DMS79 treated with DMSO at 0.1 percent for 48 hours (cell line): ENCODE results near the gene RGS1.

Source experiments
- DNase-seq: peaks from one replicate; lab custom pipeline; 2025; lab: John Stamatoyannopoulos, UW

The RGS1 gene

DNA sequence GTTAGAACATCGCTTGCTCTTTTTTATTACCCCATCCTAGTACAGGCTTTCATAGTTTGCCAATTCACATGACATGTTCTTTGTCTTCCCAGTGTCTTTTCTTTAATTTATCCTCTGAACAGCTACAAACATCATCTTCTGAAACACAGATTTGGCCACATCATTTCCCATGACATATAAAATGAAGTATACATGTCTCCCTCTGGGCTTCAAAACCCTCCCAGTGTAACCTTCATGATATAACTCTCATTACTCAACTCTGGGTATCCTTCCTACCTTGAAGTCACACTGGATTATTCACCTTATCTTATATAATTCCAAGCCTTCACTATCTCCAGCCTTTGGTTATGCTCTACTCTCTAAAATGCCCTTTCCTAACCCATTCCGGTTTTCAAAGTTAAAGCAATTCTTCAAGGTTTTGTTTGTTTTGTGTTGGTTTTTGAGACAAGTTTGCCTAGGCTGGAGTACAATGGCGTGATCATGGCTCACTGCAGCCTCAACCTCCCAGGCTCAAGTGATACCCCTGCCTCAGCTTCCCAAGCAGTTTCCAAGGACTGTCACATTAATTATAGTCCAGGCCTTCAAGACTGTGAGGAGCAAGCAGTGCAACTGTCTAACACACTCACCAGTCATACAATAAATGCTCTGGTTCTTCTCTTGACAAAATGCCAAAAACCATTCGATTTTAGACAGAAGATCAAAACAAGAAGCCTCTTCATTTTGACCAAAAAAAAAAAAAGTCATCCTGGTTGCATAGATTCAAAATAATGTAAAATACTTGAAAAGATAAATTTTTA is 5.8 kb downstream of the RGS1 start:
- no peak for DNase-seq

DNA sequence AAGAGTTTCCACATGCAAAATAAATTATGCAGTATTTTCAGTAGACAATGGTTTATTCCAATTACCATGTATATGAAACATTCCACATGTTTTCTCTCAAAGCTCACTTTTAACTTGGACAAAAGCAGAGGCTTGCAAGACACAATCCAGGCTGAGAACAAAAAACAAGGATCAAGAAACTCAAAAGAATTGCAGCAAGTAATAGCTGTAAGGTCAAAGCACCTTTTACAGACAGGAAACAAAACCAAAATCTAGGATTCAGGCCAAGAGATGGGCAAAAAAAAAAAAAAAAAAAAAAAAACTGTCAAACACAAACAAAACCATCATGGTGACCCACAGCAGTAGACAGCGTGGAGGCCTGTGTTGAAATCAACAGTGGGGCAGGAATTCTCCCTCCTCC is 9.3 kb downstream of the RGS1 start:
- no peak for DNase-seq

DNA sequence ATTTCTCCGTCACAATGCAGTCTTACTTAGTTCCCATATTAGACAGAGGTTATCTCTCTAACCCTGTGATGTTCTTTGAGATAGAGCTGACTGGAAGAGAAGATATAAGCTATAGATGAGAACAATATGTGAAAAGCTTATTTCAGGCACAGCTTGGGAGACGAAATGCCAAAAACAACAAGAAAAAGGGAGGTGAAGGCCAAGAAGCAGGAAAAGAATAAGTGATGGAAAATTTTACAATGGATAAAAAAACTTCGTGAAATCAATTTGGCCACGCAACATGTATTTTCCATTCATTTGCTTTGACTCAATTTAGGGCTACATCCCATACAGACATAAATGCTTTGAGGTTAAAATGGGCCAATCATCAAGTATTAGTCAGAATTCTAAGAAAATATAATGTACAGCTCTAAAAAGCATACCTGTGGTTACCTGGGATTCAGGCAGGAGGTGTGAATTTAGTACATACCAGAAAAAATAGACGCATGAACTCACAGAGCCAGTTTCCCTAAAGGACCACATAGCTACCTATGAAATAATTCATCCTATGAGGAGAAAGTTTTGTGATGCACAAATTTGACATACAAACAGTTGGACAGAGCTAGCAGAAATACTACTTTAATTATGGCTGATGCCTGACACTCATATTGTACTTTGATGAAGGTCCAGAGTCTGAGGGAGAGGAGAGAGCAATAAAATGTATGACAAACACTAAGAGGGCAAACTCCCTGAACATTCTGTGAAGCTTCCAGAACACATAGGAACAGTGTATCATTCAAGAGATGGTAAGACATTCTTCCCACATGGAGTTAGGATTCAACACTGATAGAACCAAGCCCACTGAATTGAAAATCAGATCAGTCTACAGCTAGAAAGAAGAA is 12.1 kb downstream of the RGS1 start:
- DNase-seq, result no peak

GRCh38 chr1:192588546-192588945 is 13.0 kb downstream of the RGS1 start:
- DNase-seq, result no peak

- DNase-seq, result no peak
Observed at GRCh38 chr1:192589813-192590212, 14.2 kb downstream of the RGS1 start.

- DNase-seq, result no peak
Observed at GRCh38 chr1:192592517-192592916, 16.9 kb downstream of the RGS1 start.

DNA sequence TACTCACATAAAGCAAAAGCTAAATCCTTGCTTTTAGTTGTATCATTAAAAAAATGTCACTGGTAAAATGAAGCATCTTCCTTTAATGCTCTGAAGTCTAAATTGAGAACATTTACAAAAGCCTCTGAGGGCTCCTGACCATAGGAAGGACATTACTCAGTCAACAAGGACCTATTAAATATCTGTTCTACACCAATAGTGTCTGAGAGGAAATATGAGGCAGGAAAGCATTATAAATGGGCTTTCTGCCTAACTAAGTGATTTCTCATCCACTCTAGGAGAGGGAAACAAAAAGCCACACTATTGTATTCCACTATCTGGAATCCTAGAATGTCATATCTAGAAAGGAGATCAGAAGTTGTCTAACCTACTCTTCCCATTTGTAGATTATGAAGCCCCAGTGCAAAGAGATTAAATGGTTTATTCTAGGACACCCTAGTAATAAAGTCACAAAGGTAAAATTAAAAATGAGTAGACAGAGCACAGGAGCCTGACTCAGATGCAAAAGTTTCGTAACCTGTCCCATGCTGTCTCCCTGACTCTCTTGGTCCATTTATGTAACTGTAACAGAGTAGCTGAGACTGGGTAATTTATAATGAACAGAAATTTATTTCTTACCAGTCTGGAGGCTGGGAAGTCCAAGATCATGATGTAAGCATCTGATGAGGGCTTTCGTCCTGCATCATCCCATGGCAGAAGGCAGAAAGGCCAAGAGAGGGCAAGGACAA is 17.6 kb downstream of the RGS1 start:
- no peak for DNase-seq

- no peak for DNase-seq
Observed at GRCh38 chr1:192595299-192595698, 19.7 kb downstream of the RGS1 start.

DNA sequence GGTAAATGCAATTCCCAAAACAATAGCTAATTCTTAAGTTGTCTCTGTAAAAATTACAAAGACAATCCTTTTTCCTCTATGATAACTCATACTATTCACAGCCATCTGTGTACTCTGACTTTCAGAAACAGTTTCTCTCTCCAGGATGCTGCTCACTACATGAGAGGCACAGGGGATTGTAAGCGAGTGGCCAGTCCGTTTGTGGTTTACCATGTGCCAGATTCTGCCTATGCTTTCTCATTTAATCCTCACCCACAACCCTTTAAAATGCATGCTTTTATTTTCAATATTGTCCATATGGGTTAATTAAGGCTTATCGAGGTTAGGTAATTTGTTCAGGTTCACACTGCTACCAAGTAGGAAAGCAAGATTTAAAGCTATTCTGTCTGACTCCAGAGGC is 23.0 kb downstream of the RGS1 start:
- no peak for DNase-seq

DNA sequence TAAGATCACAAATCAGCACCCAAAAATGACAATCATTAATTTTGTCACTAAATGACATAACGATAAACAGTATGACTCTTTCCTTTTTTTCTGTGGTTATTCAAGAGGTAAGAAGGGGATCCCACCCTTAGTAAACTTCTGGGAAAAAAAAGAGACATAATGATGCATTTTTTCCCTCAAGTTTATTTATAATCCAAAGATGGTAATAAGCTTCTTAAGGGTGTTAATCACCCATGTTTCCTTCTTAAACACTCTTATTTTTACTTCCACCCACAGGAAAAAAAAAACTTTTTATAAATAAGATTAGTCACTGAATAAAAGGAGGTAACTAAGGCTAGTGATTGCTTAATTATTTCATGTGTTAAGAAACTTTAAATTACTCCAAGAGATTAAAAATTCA is 24.7 kb downstream of the RGS1 start:
- no peak for DNase-seq

GRCh38 chr1:192601143-192601542 is 25.6 kb downstream of the RGS1 start:
- DNase-seq, result no peak

GRCh38 chr1:192601567-192601966 is 26.0 kb downstream of the RGS1 start:
- DNase-seq, result no peak

- no peak for DNase-seq
Observed at GRCh38 chr1:192602757-192603156, 27.2 kb downstream of the RGS1 start.

GRCh38 chr1:192603218-192603787 is 27.7 kb downstream of the RGS1 start:
- no peak for DNase-seq

DNA sequence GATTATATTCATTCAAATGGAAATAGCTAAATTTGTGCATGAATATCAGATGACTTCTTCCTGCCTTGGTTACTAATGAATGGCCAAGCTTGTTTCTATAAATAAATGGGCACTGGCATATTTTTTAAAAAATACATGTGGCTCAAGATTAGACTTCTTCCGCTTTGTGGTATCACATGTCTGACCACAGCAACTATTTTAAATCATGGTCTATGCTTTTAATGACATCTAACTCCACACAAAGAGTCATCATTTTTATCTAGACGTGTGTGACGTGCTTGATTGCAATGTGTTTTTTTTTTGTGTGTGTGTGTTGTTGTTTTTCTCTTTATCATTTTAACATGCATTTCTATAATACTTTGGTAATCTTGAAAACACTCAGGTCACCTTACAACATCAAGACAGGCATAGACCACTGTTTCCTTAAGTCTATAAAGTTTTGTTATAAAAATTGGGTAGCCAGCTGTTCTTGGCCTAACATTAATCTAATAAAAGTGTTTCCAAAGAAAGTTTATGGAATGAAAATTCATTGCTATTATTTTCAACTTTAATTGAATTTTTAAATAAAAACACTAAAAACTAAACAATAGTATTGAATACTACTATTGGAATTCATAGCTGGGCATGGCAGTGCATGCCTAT is 29.5 kb downstream of the RGS1 start:
- DNase-seq, result no peak

GRCh38 chr1:192608671-192609070 is 33.1 kb downstream of the RGS1 start:
- no peak for DNase-seq

GRCh38 chr1:192609110-192610079 is 33.8 kb downstream of the RGS1 start:
- DNase-seq, result no peak

- no peak for DNase-seq
Observed at GRCh38 chr1:192610112-192610889, 34.7 kb downstream of the RGS1 start.

DNA sequence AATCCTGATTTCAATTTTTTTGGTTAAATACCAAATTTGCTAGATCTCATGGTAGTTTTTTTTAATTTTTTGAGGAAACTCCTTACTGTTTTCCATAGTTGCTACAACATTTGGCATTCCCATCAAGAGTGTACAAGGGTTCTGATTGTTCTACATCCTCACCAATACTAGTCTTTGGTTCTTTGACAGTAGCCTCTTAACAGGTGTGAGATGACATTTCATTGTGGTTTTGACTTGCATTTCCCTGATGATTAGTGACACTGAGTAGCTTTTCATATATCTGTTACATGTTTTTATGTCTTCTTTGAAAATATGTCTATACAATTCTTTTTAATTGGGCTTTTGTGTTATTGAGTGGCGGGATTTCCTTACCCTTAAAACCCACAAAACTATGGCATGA is 39.5 kb downstream of the RGS1 start:
- no peak for DNase-seq
